Measurements from ENCODE around the gene NEURL1B.

Gene NEURL1B

DNA sequence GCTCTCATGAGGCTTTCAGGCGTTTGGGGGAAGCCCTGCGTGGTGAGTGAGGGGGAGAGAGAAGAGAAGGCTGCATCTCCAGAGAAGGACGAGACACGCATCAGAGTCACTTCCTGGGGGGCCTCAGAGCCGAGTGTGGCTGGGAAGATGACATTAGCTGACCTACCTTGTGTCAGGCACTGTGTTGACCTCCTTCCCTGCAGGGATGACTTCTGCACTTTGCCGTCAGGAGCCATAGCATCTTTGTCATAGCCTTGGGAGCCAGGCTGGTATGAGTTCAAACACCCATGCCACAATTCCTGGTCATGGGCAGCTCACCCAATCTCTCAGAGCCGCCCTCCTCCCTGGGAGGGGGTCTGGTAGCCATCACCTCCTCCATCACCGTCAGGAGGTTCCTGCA, 17.3 kb downstream of the NEURL1B start:
- Histone ChIP-seq H3K4me2 (no peak overlapping the region), H3K79me2 (ENCODE audit: insufficient read depth, low read depth) (no peaks in the 10 kb centered on the region), H2AFZ (ENCODE audit: low read depth) (no peak overlapping the region), H3K4me1 (ENCODE audit: low read depth, poor library complexity, severe bottlenecking) (no peaks in the 10 kb centered on the region), H3K9ac (no peak overlapping the region), H3K4me3 (IDR thresholded peaks at IDR 0.05; ENCODE audit: insufficient read depth, low read depth, low read length) (no peak overlapping the region), H3K27ac (no peak overlapping the region), H3K36me3 (ENCODE audit: insufficient read depth) (no peaks in the 10 kb centered on the region), H4K20me1 (ENCODE audit: insufficient read depth) (no peaks in the 10 kb centered on the region), H3K27me3 (ENCODE audit: insufficient read depth, low read depth) (no peaks in the 10 kb centered on the region)
- no peak for TF ChIP-seq CTCF (conservative IDR thresholded peaks at IDR 0.05; ENCODE audit: low read depth, low read length)

DNA sequence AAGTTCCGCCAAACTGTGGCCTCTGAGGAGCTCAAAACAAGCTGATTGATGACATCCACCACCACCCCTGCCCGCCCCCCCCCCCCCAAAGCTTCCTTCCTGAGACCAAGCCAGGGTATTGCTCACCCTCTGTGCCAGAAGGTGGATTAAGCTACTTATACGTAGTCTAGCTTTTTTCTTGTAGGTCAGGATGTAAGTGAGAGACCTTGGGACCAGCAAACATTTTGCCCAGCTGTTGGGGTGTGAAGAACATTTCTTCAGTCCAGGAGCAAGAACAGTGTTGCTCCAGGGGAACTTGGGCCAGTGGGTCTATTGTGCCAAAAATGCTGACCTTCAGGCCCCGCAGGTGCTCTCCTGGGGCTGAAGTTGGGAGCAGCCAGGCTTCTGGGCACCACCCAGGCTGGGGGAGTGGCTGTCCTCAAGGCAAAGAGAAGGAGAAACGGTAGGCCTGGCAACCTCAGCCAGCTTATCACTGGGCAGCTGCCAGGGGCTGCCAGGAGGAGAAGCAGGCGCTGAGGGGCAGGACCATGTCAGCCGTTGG, 18.0 kb downstream of the NEURL1B start:
- H4K20me1 ChIP-seq (ENCODE audit: insufficient read depth): no peaks in the 10 kb centered on the region
- no peak overlapping the region for H2AFZ ChIP-seq (ENCODE audit: low read depth)
- TF ChIP-seq CTCF (conservative IDR thresholded peaks at IDR 0.05; ENCODE audit: low read depth, low read length): no peak

DNA sequence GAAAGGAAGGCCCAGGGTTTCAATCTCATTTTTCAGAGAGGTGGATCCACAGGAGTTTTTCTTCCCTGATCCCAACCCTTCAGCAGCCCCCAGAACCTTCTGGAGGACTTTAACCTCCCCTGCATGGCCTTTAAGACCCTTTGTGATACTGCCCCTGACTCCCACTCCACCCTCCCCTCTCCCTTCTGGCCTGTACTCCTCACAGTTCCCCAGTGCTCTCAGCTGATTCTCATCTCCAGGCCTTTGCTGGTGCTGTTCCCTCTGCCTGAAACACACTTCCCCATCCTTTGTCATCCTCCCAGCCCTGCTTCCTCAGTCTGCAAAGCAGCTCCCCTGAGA, 18.5 kb downstream of the NEURL1B start:
- Histone ChIP-seq H3K79me2 (ENCODE audit: insufficient read depth, low read depth) (no peaks in the 10 kb centered on the region), H4K20me1 (ENCODE audit: insufficient read depth) (no peaks in the 10 kb centered on the region), H3K4me3 (IDR thresholded peaks at IDR 0.05; ENCODE audit: insufficient read depth, low read depth, low read length) (no peak overlapping the region), H3K4me2 (no peak overlapping the region), H3K4me1 (ENCODE audit: low read depth, poor library complexity, severe bottlenecking) (no peaks in the 10 kb centered on the region), H3K36me3 (ENCODE audit: insufficient read depth) (no peaks in the 10 kb centered on the region), H2AFZ (ENCODE audit: low read depth) (no peak overlapping the region), H3K27ac (no peak overlapping the region), H3K27me3 (ENCODE audit: insufficient read depth, low read depth) (no peaks in the 10 kb centered on the region), H3K9ac (no peak overlapping the region)
- TF ChIP-seq CTCF (conservative IDR thresholded peaks at IDR 0.05; ENCODE audit: low read depth, low read length): no peak

More for the DNA sequence above, 18.0 kb downstream of the NEURL1B start:
- Histone ChIP-seq H3K27ac (no peak overlapping the region), H3K9ac (no peak overlapping the region), H3K4me2 (no peak overlapping the region), H3K4me1 (ENCODE audit: low read depth, poor library complexity, severe bottlenecking) (no peaks in the 10 kb centered on the region), H3K79me2 (ENCODE audit: insufficient read depth, low read depth) (no peaks in the 10 kb centered on the region), H3K36me3 (ENCODE audit: insufficient read depth) (no peaks in the 10 kb centered on the region), H3K4me3 (IDR thresholded peaks at IDR 0.05; ENCODE audit: insufficient read depth, low read depth, low read length) (no peak overlapping the region), H3K27me3 (ENCODE audit: insufficient read depth, low read depth) (no peaks in the 10 kb centered on the region)

DNA sequence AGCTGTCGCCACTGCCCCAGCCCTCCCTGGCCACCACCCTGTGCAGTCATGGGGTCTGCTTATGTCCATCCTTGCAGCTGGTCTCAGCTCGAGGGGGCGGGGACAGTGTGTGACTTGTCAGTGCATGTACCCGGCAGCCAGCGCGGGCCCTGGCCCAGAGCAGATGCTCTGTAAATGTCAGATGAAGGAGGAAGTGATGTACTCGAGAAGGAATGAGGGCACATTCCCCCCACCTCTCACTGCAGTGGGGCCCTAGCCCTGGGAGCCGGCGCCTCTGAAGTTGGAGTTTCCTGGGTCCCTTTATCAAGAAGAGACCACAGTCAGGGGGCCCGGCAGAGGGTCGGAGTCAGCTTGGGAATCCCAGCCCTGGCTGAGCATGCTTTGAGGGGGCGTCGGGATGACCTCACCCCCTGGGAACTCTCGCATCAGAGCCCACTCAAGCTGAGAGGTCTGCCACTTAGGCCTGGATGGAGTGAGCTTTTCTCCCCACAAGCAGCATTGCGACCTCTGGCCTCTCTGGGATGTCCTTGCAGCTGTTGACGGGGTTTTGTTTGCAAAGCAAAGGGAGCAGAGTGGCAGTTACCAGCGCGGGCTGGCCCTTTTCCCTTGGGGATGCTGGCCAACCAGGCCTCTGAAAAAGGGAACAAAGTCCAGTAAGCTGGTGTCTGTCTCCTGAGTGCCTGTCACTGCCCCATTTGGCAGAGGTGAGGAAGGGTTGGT, 19.0 kb downstream of the NEURL1B start:
- Histone ChIP-seq H3K36me3 (ENCODE audit: insufficient read depth) (no peaks in the 10 kb centered on the region), H3K79me2 (ENCODE audit: insufficient read depth, low read depth) (no peaks in the 10 kb centered on the region), H3K27me3 (ENCODE audit: insufficient read depth, low read depth) (no peaks in the 10 kb centered on the region), H3K4me2 (no peak overlapping the region), H3K4me1 (ENCODE audit: low read depth, poor library complexity, severe bottlenecking) (no peaks in the 10 kb centered on the region), H4K20me1 (ENCODE audit: insufficient read depth) (no peaks in the 10 kb centered on the region), H3K27ac (no peak overlapping the region), H3K9ac (no peak overlapping the region), H3K4me3 (IDR thresholded peaks at IDR 0.05; ENCODE audit: insufficient read depth, low read depth, low read length) (no peak overlapping the region), H2AFZ (ENCODE audit: low read depth) (no peak overlapping the region)
- no peak for TF ChIP-seq CTCF (conservative IDR thresholded peaks at IDR 0.05; ENCODE audit: low read depth, low read length)

All from KMS-11 (cell line).